Fibroblast of lung (primary cell): ENCODE data around the gene ZNF502. TPM values are rescaled to one million over a fixed set of nuclear protein-coding genes. Genes with fewer than 3 reads are reported as not detected.

Experiments
- DNase-seq, 2 donors: peaks; one replicate each; pipeline versions ENCODE4 v3.0.0 to v3.0.0-alpha.2; 2010; ENCODE audit warnings: low read depth in 2 of 2
- H2AFZ ChIP-seq: 2 replicates; pipeline ENCODE4 v1.5.1; 2012; ENCODE audit warnings: low read length, control low read depth, inconsistent platforms
- H3K27ac ChIP-seq: 2 replicates; pipeline ENCODE4 v1.5.1; 2011; ENCODE audit warnings: low read length, control low read depth; ENCODE audit not compliant: insufficient read depth
- H3K27me3 ChIP-seq: 2 replicates; pipeline ENCODE4 v1.5.1; 2011; ENCODE audit warnings: mild to moderate bottlenecking, low read length; ENCODE audit not compliant: control insufficient read depth, insufficient read depth
- H3K36me3 ChIP-seq: 2 replicates; pipeline ENCODE4 v1.5.1; 2011; ENCODE audit warnings: low read length; ENCODE audit not compliant: control insufficient read depth, insufficient read depth
- H3K4me1 ChIP-seq: 2 replicates; pipeline ENCODE4 v1.5.1; 2011; ENCODE audit warnings: low read length; ENCODE audit not compliant: control insufficient read depth, insufficient read depth; ENCODE audit errors: extremely low read depth
- H3K4me2 ChIP-seq: 2 replicates; pipeline ENCODE4 v1.5.1; 2011; ENCODE audit warnings: low read length, control low read depth; ENCODE audit not compliant: insufficient read depth; ENCODE audit errors: extremely low read depth
- H3K4me3 ChIP-seq, 4 experiments: fragments of 200-600 bp in 1 of 4; sonication (generic) in 1 of 4; replicated peaks in 1 of 4; 2 replicates each; pipeline ENCODE4 v1.5.1; 2011 to 2016; ENCODE audit warnings: low read length in 4 of 4, low read depth in 3 of 4, mild to moderate bottlenecking in 3 of 4, control low read depth in 2 of 4, inconsistent platforms in 1 of 4, mixed read lengths in 1 of 4; ENCODE audit not compliant: insufficient read depth in 1 of 4; ENCODE audit errors: control extremely low read depth in 1 of 4
- H3K79me2 ChIP-seq: 2 replicates; pipeline ENCODE4 v1.5.1; 2012; ENCODE audit warnings: mild to moderate bottlenecking, low read length, inconsistent platforms; ENCODE audit not compliant: control insufficient read depth, insufficient read depth
- H3K9ac ChIP-seq: 2 replicates; pipeline ENCODE4 v1.5.1; 2011; ENCODE audit warnings: mild to moderate bottlenecking, low read length, control low read depth; ENCODE audit not compliant: insufficient read depth
- H3K9me3 ChIP-seq: 2 replicates; pipeline ENCODE4 v1.5.1; 2012; ENCODE audit warnings: low read depth, low read length; ENCODE audit not compliant: control insufficient read depth, insufficient read depth
- H4K20me1 ChIP-seq: 2 replicates; pipeline ENCODE4 v1.5.1; 2011; ENCODE audit warnings: low read length; ENCODE audit not compliant: control insufficient read depth, insufficient read depth; ENCODE audit errors: extremely low read depth
- EZH2 ChIP-seq: IDR thresholded peaks from 2 replicates; pipeline ENCODE4 v1.5.1; 2012; ENCODE audit warnings: low read length, control low read depth, mild to moderate bottlenecking; ENCODE audit errors: missing control alignments
- polyA plus RNA-seq, 2 donors: library from polyadenylated mRNA; depleted of rRNA in 1 of 2; stranded (reverse) in 1 of 2; unstranded in 1 of 2; fragments of >200 nt; gene quantifications; 2 replicates each; pipeline ENCODE4 v1.2.1, GENCODE V29; 2011 to 2012; ENCODE audit warnings: missing spikeins in 1 of 2
- total RNA-seq: library from RNA; depleted of rRNA; stranded (reverse); fragments of >200 nt; gene quantifications from 2 replicates; pipeline ENCODE4 v1.2.1, GENCODE V29; 2014
- TF ChIP-seq, protein P1 (sequence below), 2 donors: IDR thresholded peaks in 1 of 2; conservative IDR thresholded peaks in 1 of 2; 1 replicate in 1 of 2; 2 replicates in 1 of 2; pipeline ENCODE4 v1.5.1; 2011 to 2012; ENCODE audit warnings: low read length in 2 of 2, control low read depth in 1 of 2, inconsistent platforms in 1 of 2, low read depth in 1 of 2, mild to moderate bottlenecking in 1 of 2

The ZNF502 gene
- total and polyA plus RNA-seq, 2 donors (not counting 1 experiment from before 2014, with no cell fraction given) = 4.2 to 6.1 TPM

GRCh38 chr3:44762690-44763089, 50.2 kb downstream of the ZNF502 start:
- Histone ChIP-seq H3K4me3 (peak overlapping the region; percentile 71 to 96 (median 86)), H3K9ac (peak overlapping the region; percentile 41), H3K9me3 (no peaks in the 10 kb centered on the region), H2AFZ (peak overlapping the region; percentile 96), H4K20me1 (no peaks in the 10 kb centered on the region), H3K36me3 (no peaks in the 10 kb centered on the region), H3K4me1 (peaks cover 5% of the 10 kb centered on the region), H3K27me3 (no peaks in the 10 kb centered on the region), H3K79me2 (peaks cover 45% of the 10 kb centered on the region), H3K4me2 (peak overlapping the region; percentile 90), H3K27ac (peak overlapping the region; percentile 87)
- TF ChIP-seq EZH2 = no peak
- TF ChIP-seq, protein P1, sequence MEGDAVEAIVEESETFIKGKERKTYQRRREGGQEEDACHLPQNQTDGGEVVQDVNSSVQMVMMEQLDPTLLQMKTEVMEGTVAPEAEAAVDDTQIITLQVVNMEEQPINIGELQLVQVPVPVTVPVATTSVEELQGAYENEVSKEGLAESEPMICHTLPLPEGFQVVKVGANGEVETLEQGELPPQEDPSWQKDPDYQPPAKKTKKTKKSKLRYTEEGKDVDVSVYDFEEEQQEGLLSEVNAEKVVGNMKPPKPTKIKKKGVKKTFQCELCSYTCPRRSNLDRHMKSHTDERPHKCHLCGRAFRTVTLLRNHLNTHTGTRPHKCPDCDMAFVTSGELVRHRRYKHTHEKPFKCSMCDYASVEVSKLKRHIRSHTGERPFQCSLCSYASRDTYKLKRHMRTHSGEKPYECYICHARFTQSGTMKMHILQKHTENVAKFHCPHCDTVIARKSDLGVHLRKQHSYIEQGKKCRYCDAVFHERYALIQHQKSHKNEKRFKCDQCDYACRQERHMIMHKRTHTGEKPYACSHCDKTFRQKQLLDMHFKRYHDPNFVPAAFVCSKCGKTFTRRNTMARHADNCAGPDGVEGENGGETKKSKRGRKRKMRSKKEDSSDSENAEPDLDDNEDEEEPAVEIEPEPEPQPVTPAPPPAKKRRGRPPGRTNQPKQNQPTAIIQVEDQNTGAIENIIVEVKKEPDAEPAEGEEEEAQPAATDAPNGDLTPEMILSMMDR (conservative IDR thresholded peaks at IDR 0.05 in 1 of 2, IDR thresholded peaks at IDR 0.05 in 1 of 2; ENCODE audit: low read depth in 1 of 2, low read length in 2 of 2) = no peak
- DNase-seq = no peak

DNA sequence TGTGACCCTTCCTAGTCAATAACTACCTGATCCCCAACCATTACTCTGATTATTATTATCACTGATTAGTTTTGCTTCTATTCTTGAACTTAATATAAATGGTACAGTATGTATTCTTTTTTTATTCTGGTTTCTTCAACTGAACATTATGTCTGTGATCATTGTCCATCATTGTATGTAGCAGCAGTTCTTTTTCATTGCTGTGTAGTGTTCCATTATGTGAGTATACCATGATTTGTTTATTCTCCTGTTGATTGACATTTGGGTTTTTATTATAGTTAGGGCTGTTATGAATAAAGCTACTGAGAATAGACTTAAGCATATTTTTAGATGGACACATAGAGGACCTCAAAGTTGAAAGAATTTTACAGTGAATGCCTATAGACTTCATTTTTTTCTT, 51.8 kb downstream of the ZNF502 start:
- H3K27me3 ChIP-seq = no peaks in the 10 kb centered on the region
- H3K9ac ChIP-seq = no peak overlapping the region
- H3K36me3 ChIP-seq = no peaks in the 10 kb centered on the region
- no peak for DNase-seq
- no peak overlapping the region for H2AFZ ChIP-seq
- no peak overlapping the region for H3K4me3 ChIP-seq
- peaks cover 5% of the 10 kb centered on the region for H3K4me1 ChIP-seq
- peaks cover 51% of the 10 kb centered on the region for H3K79me2 ChIP-seq
- H3K4me2 ChIP-seq = no peak overlapping the region
- no peak for TF ChIP-seq EZH2
- TF ChIP-seq, protein P1 (conservative IDR thresholded peaks at IDR 0.05 in 1 of 2, IDR thresholded peaks at IDR 0.05 in 1 of 2; ENCODE audit: low read depth in 1 of 2, low read length in 2 of 2) = no peak
- H3K9me3 ChIP-seq = no peaks in the 10 kb centered on the region
- no peaks in the 10 kb centered on the region for H4K20me1 ChIP-seq
- H3K27ac ChIP-seq = no peak overlapping the region

DNA sequence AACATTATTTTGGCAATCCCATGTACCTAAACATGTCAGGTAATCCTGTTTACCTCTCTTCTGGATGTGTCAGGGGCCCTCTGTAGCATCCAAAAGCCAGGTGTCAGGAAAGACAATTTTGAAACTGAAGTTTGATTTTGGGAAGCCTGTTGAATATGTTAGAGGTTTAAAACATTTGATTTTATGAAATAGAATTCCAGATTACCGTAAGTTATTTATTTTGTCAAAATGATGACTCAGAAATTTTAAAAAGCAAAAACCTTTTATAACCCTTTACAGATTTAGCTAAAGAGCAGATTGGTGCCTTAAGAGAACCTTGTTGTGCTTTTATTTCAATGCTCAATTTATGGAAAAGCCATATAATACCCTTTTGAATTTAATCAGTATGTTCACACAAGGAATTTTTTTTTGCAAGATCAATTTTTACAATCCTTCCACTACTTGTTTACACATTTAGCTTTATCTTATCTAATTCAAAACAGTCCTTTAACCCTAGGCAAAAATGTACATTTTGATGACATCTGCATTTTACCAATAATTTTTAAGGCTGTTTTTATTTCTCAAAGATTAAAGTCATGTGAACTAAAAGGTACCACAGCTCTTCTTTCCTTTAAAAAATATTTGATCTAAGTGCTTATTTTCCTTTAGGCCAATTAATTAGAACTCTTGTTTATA, 59.1 kb downstream of the ZNF502 start:
- H3K79me2 ChIP-seq = peaks cover 18% of the 10 kb centered on the region
- TF ChIP-seq, protein P1 (conservative IDR thresholded peaks at IDR 0.05 in 1 of 2, IDR thresholded peaks at IDR 0.05 in 1 of 2; ENCODE audit: low read depth in 1 of 2, low read length in 2 of 2) = no peak
- TF ChIP-seq EZH2 = no peak
- H3K9me3 ChIP-seq = no peaks in the 10 kb centered on the region
- H3K27me3 ChIP-seq = no peaks in the 10 kb centered on the region
- no peak overlapping the region for H3K4me3 ChIP-seq
- DNase-seq = no peak
- H2AFZ ChIP-seq = no peak overlapping the region
- H3K9ac ChIP-seq = no peak overlapping the region
- no peak overlapping the region for H3K27ac ChIP-seq
- no peak overlapping the region for H3K4me2 ChIP-seq
- no peaks in the 10 kb centered on the region for H3K4me1 ChIP-seq
- no peaks in the 10 kb centered on the region for H3K36me3 ChIP-seq
- no peaks in the 10 kb centered on the region for H4K20me1 ChIP-seq
